Measurements from ENCODE around the gene ACAD8.

ACAD8 gene

GRCh38 chr11:134238956-134239355, 14.4 kb upstream of the ACAD8 start:
- H3K4me3 ChIP-seq (ENCODE audit: low read depth, low read length) = no peak overlapping the region
- no peak for TF ChIP-seq CTCF (IDR thresholded peaks at IDR 0.05; ENCODE audit: insufficient read depth, low read depth, low read length, missing control alignments)
- DNase-seq (ENCODE audit: low read depth) = no peak

- DNase-seq (ENCODE audit: low read depth) = no peak
- no peak for TF ChIP-seq CTCF (IDR thresholded peaks at IDR 0.05; ENCODE audit: insufficient read depth, low read depth, low read length, missing control alignments)
- H3K4me3 ChIP-seq (ENCODE audit: low read depth, low read length) = no peak overlapping the region
Measured at GRCh38 chr11:134240592-134240991, 12.8 kb upstream of the ACAD8 start.

DNA sequence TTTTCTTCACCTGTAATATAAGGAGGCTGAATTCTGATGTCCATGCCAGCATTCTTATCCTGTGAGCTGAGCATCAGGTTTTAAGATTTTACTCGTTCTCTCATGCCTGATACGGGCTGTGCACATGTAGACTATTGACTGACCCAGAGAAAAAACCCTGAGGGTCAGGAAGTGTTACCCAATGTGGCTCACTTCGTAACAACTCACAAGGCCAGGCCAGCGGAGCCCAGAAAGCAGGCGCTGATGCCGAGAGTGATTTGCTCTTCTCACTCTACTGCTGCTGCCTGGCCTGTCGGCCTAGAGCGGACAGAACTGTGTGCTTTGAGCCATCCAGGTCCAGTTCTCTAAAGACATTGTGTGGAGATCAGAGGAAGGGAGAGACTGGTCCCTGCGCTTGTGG, 11.0 kb upstream of the ACAD8 start:
- no peak for TF ChIP-seq CTCF (IDR thresholded peaks at IDR 0.05; ENCODE audit: insufficient read depth, low read depth, low read length, missing control alignments)
- no peak for DNase-seq (ENCODE audit: low read depth)
- no peak overlapping the region for H3K4me3 ChIP-seq (ENCODE audit: low read depth, low read length)

GRCh38 chr11:134243913-134244312, 9.5 kb upstream of the ACAD8 start:
- no peak for TF ChIP-seq CTCF (IDR thresholded peaks at IDR 0.05; ENCODE audit: insufficient read depth, low read depth, low read length, missing control alignments)
- no peak overlapping the region for H3K4me3 ChIP-seq (ENCODE audit: low read depth, low read length)
- DNase-seq (ENCODE audit: low read depth) = no peak

- no peak overlapping the region for H3K4me3 ChIP-seq (ENCODE audit: low read depth, low read length)
- peak; percentile 65 for DNase-seq (ENCODE audit: low read depth)
- peak; percentile 66 for TF ChIP-seq CTCF (IDR thresholded peaks at IDR 0.05; ENCODE audit: insufficient read depth, low read depth, low read length, missing control alignments)
Measured at GRCh38 chr11:134244593-134244992, 8.8 kb upstream of the ACAD8 start.

- no peak for DNase-seq (ENCODE audit: low read depth)
- no peak for TF ChIP-seq CTCF (IDR thresholded peaks at IDR 0.05; ENCODE audit: insufficient read depth, low read depth, low read length, missing control alignments)
- no peak overlapping the region for H3K4me3 ChIP-seq (ENCODE audit: low read depth, low read length)
Measured at GRCh38 chr11:134245434-134245833, 7.9 kb upstream of the ACAD8 start.

GRCh38 chr11:134246100-134246499, 7.3 kb upstream of the ACAD8 start:
- no peak overlapping the region for H3K4me3 ChIP-seq (ENCODE audit: low read depth, low read length)
- no peak for TF ChIP-seq CTCF (IDR thresholded peaks at IDR 0.05; ENCODE audit: insufficient read depth, low read depth, low read length, missing control alignments)
- DNase-seq (ENCODE audit: low read depth) = no peak
